ENCODE results near the gene MAST4. TPM values are rescaled to one million over a fixed set of nuclear protein-coding genes. Genes with fewer than 3 reads are reported as not detected.

The MAST4 gene
- total RNA-seq, 2 experiments from 2014 or later: 1.3 to 21.9 TPM

GRCh38 chr5:67115817-67116216, 519.6 kb downstream of the MAST4 start:
- H4K20me1 ChIP-seq (ENCODE audit: insufficient read depth, low read length): no peaks in the 10 kb centered on the region
- no peaks in the 10 kb centered on the region for H3K79me2 ChIP-seq (ENCODE audit: insufficient read depth, low read depth, low read length)
- H3K36me3 ChIP-seq (ENCODE audit: insufficient read depth, low read length): no peaks in the 10 kb centered on the region
- no peak overlapping the region for H3K4me2 ChIP-seq (ENCODE audit: low read length)
- ChIA-PET POLR2A (interaction anchor here (0.7 kb wide), 1 partner anchor 124 kb away, joined by 3 read pairs; no protein-coding TSS in a partner anchor), CTCF (ENCODE audit: unreplicated experiment) (no interaction called here)
- no peak overlapping the region for H3K27ac ChIP-seq (ENCODE audit: low read depth, low read length, poor library complexity, severe bottlenecking)
- no peak overlapping the region for H3K4me3 ChIP-seq (ENCODE audit: low read depth, low read length, poor library complexity, severe bottlenecking)
- no peak for TF ChIP-seq EZH2phosphoT487 (IDR thresholded peaks at IDR 0.05; ENCODE audit: borderline replicate concordance, low read depth, low read length)
- no peak for TF ChIP-seq CTCF (conservative IDR thresholded peaks at IDR 0.05; ENCODE audit: low read length)
- BruUV-seq (replicated peaks): no TSS peak
- no peak for DNase-seq (ENCODE audit: low spot score)
- intact Hi-C loops (cut with micrococcal nuclease; ENCODE audit: unreplicated experiment): no loop called here
- no peaks in the 10 kb centered on the region for H3K9me2 ChIP-seq (ENCODE audit: insufficient read depth, low read length)
- no peaks in the 10 kb centered on the region for H3K4me1 ChIP-seq (ENCODE audit: insufficient read depth, low read length, poor library complexity, severe bottlenecking)
- no peak overlapping the region for H2AFZ ChIP-seq (ENCODE audit: low read length)
- no peaks in the 10 kb centered on the region for H3K9me3 ChIP-seq (ENCODE audit: low read length)

GRCh38 chr5:67118050-67118620, 521.9 kb downstream of the MAST4 start:
- no peak for TF ChIP-seq CTCF (conservative IDR thresholded peaks at IDR 0.05; ENCODE audit: low read length)
- no peak for TF ChIP-seq EZH2phosphoT487 (IDR thresholded peaks at IDR 0.05; ENCODE audit: borderline replicate concordance, low read depth, low read length)
- intact Hi-C loops (cut with micrococcal nuclease; ENCODE audit: unreplicated experiment): no loop called here
- BruUV-seq (replicated peaks): no TSS peak
- Histone ChIP-seq H3K4me1 (ENCODE audit: insufficient read depth, low read length, poor library complexity, severe bottlenecking) (no peaks in the 10 kb centered on the region), H3K27ac (ENCODE audit: low read depth, low read length, poor library complexity, severe bottlenecking) (no peak overlapping the region), H3K4me2 (ENCODE audit: low read length) (no peak overlapping the region), H3K4me3 (ENCODE audit: low read depth, low read length, poor library complexity, severe bottlenecking) (no peak overlapping the region), H4K20me1 (ENCODE audit: insufficient read depth, low read length) (no peaks in the 10 kb centered on the region), H2AFZ (ENCODE audit: low read length) (no peak overlapping the region), H3K9me3 (ENCODE audit: low read length) (no peaks in the 10 kb centered on the region), H3K79me2 (ENCODE audit: insufficient read depth, low read depth, low read length) (no peaks in the 10 kb centered on the region), H3K9me2 (ENCODE audit: insufficient read depth, low read length) (no peaks in the 10 kb centered on the region), H3K36me3 (ENCODE audit: insufficient read depth, low read length) (no peaks in the 10 kb centered on the region)
- POLR2A ChIA-PET: interaction anchor here (0.6 to 1.4 kb wide), 3 partner anchors 21 to 1568 kb away, joined by 3 to 4 read pairs (median 3); no protein-coding TSS in a partner anchor
- DNase-seq (ENCODE audit: low spot score): no peak
- CTCF ChIA-PET (ENCODE audit: unreplicated experiment): no interaction called here

GRCh38 chr5:67119010-67119409, 522.8 kb downstream of the MAST4 start:
- TF ChIP-seq EZH2phosphoT487 (IDR thresholded peaks at IDR 0.05; ENCODE audit: borderline replicate concordance, low read depth, low read length) (no peak), CTCF (conservative IDR thresholded peaks at IDR 0.05; ENCODE audit: low read length) (no peak)
- H3K9me2 ChIP-seq (ENCODE audit: insufficient read depth, low read length): no peaks in the 10 kb centered on the region
- H3K4me1 ChIP-seq (ENCODE audit: insufficient read depth, low read length, poor library complexity, severe bottlenecking): no peaks in the 10 kb centered on the region
- H3K4me3 ChIP-seq (ENCODE audit: low read depth, low read length, poor library complexity, severe bottlenecking): no peak overlapping the region
- no peaks in the 10 kb centered on the region for H3K36me3 ChIP-seq (ENCODE audit: insufficient read depth, low read length)
- H3K9me3 ChIP-seq (ENCODE audit: low read length): no peaks in the 10 kb centered on the region
- intact Hi-C loops (cut with micrococcal nuclease; ENCODE audit: unreplicated experiment): no loop called here
- no peak for DNase-seq (ENCODE audit: low spot score)
- BruUV-seq (replicated peaks): no TSS peak
- no peak overlapping the region for H3K4me2 ChIP-seq (ENCODE audit: low read length)
- no peak overlapping the region for H3K27ac ChIP-seq (ENCODE audit: low read depth, low read length, poor library complexity, severe bottlenecking)
- H4K20me1 ChIP-seq (ENCODE audit: insufficient read depth, low read length): no peaks in the 10 kb centered on the region
- CTCF ChIA-PET (ENCODE audit: unreplicated experiment): no interaction called here
- POLR2A ChIA-PET: interaction anchor here (0.6 kb wide), 1 partner anchor 656 kb away, joined by 3 read pairs; no protein-coding TSS in a partner anchor
- no peak overlapping the region for H2AFZ ChIP-seq (ENCODE audit: low read length)
- no peaks in the 10 kb centered on the region for H3K79me2 ChIP-seq (ENCODE audit: insufficient read depth, low read depth, low read length)
